SK-N-SH treated with all-trans-retinoic acid at 6 μM for 48 hours (cell line): ENCODE results near the gene CSNK2B.

Experiments used
- ATAC-seq: fragments of 200-7000 bp; cut with Tn5 transposase; 3 replicates; pipeline ENCODE4 v1.9.1; 2020; ENCODE audit warnings: mild to moderate bottlenecking, moderate library complexity
- ARNTL ChIP-seq: fragments of 450-650 bp; formaldehyde crosslinking; IDR thresholded peaks from 2 replicates; pipeline ENCODE4 v1.5.0; 2020; ENCODE audit warnings: low read depth, mild to moderate bottlenecking, moderate library complexity, borderline replicate concordance
- BACH2 ChIP-seq: fragments of 250-450 bp; sonication (Bioruptor Pico); IDR thresholded peaks from 2 replicates; pipeline ENCODE4 v1.9.0; 2021; ENCODE audit warnings: mild to moderate bottlenecking, borderline replicate concordance
- CREB5 ChIP-seq: fragments of 250-450 bp; sonication (Bioruptor Pico); IDR thresholded peaks from 2 replicates; pipeline ENCODE4 v1.5.1; 2020; ENCODE audit warnings: low read depth, mild to moderate bottlenecking, moderate library complexity
- CSDC2 ChIP-seq: fragments of 250-450 bp; sonication (Bioruptor Pico); IDR thresholded peaks from 2 replicates; pipeline ENCODE4 v1.5.0; 2020; ENCODE audit warnings: mild to moderate bottlenecking, moderate library complexity
- ESRRG ChIP-seq: fragments of 250-450 bp; sonication (Bioruptor Pico); IDR thresholded peaks from 2 replicates; pipeline ENCODE4 v1.6.1; 2021; ENCODE audit warnings: mild to moderate bottlenecking
- GLIS3 ChIP-seq: fragments of 250-450 bp; sonication (Bioruptor Pico); IDR thresholded peaks from 2 replicates; pipeline ENCODE4 v1.5.0; 2020; ENCODE audit warnings: mild to moderate bottlenecking, moderate library complexity
- ISL1 ChIP-seq: fragments of 250-450 bp; sonication (Bioruptor Pico); IDR thresholded peaks from 2 replicates; pipeline ENCODE4 v2.1.2; 2022; ENCODE audit warnings: mild to moderate bottlenecking, moderate library complexity
- PPARA ChIP-seq: fragments of 250-450 bp; sonication (Bioruptor Pico); IDR thresholded peaks from 2 replicates; pipeline ENCODE4 v1.5.0; 2020; ENCODE audit warnings: mild to moderate bottlenecking, borderline replicate concordance
- RARB ChIP-seq: fragments of 250-450 bp; sonication (Bioruptor Pico); IDR thresholded peaks from 2 replicates; pipeline ENCODE4 v1.8.0; 2021; ENCODE audit warnings: mild to moderate bottlenecking, moderate library complexity
- SNAI2 ChIP-seq: fragments of 250-450 bp; sonication (Bioruptor Pico); IDR thresholded peaks from 2 replicates; pipeline ENCODE4 v1.5.0; 2020; ENCODE audit warnings: mild to moderate bottlenecking, moderate library complexity
- TCF4 ChIP-seq: fragments of 250-450 bp; sonication (Bioruptor Pico); IDR thresholded peaks from 2 replicates; pipeline ENCODE4 v1.8.0; 2021; ENCODE audit warnings: mild to moderate bottlenecking, moderate library complexity, borderline replicate concordance
- TOX ChIP-seq: fragments of 250-450 bp; sonication (Bioruptor Pico); IDR thresholded peaks from 2 replicates; pipeline ENCODE4 v1.8.0; 2021; ENCODE audit warnings: mild to moderate bottlenecking, moderate library complexity, borderline replicate concordance
- ZC3H10 ChIP-seq: fragments of 250-450 bp; sonication (Bioruptor Pico); IDR thresholded peaks from 2 replicates; pipeline ENCODE4 v1.5.1; 2021; ENCODE audit warnings: mild to moderate bottlenecking, moderate library complexity
- ZFP3 ChIP-seq: fragments of 250-450 bp; sonication (Bioruptor Pico); IDR thresholded peaks from 2 replicates; pipeline ENCODE4 v1.5.0; 2020; ENCODE audit warnings: mild to moderate bottlenecking, moderate library complexity
- ZFP30 ChIP-seq: fragments of 450-650 bp; formaldehyde crosslinking; IDR thresholded peaks from 2 replicates; pipeline ENCODE4 v1.5.0; 2022; ENCODE audit warnings: mild to moderate bottlenecking, moderate library complexity
- ZNF565 ChIP-seq: fragments of 450-650 bp; formaldehyde crosslinking; conservative IDR thresholded peaks from 2 replicates; pipeline ENCODE4 v1.5.0; 2020; ENCODE audit warnings: low read depth, mild to moderate bottlenecking, moderate library complexity
- ZNF70 ChIP-seq: fragments of 450-650 bp; formaldehyde crosslinking; IDR thresholded peaks from 2 replicates; pipeline ENCODE4 v1.5.0; 2020; ENCODE audit warnings: mild to moderate bottlenecking, moderate library complexity
- ZNF8 ChIP-seq: fragments of 450-650 bp; formaldehyde crosslinking; IDR thresholded peaks from 2 replicates; pipeline ENCODE4 v1.5.0; 2020; ENCODE audit warnings: mild to moderate bottlenecking, moderate library complexity
- TF ChIP-seq, protein P1 (sequence below): fragments of 250-450 bp; sonication (Bioruptor Pico); IDR thresholded peaks from 2 replicates; pipeline ENCODE4 v1.5.0; 2020; ENCODE audit warnings: mild to moderate bottlenecking, moderate library complexity
- TF ChIP-seq, protein P2 (sequence below): fragments of 250-450 bp; sonication (Bioruptor Pico); IDR thresholded peaks from 2 replicates; pipeline ENCODE4 v1.8.0; 2020; ENCODE audit warnings: mild to moderate bottlenecking, moderate library complexity, borderline replicate concordance
- TF ChIP-seq, protein P3 (sequence below): fragments of 250-450 bp; sonication (Bioruptor Pico); IDR thresholded peaks from 2 replicates; pipeline ENCODE4 v1.5.1; 2021; ENCODE audit warnings: mild to moderate bottlenecking, moderate library complexity
- TF ChIP-seq, protein P4 (sequence below): fragments of 250-450 bp; sonication (Bioruptor Pico); IDR thresholded peaks from 2 replicates; pipeline ENCODE4 v1.8.0; 2021; ENCODE audit warnings: low read depth, mild to moderate bottlenecking, moderate library complexity, borderline replicate concordance

Gene CSNK2B

GRCh38 chr6:31690231-31691077, 24.6 kb downstream of the CSNK2B start:
- ATAC-seq, result no peak
- TF ChIP-seq BACH2 (CRISPR knock-in tag), result no peak
- no peak for TF ChIP-seq RARB (CRISPR knock-in tag)
- no peak for TF ChIP-seq ARNTL (CRISPR knock-in tag)
- TF ChIP-seq, all 23 proteins: peak for 0

- no peak for ATAC-seq
- no peak for TF ChIP-seq ARNTL (CRISPR knock-in tag)
- no peak for TF ChIP-seq CSDC2 (CRISPR knock-in tag)
- no peak for TF ChIP-seq GLIS3 (CRISPR knock-in tag)
- TF ChIP-seq SNAI2, result no peak
- TF ChIP-seq, protein P1, sequence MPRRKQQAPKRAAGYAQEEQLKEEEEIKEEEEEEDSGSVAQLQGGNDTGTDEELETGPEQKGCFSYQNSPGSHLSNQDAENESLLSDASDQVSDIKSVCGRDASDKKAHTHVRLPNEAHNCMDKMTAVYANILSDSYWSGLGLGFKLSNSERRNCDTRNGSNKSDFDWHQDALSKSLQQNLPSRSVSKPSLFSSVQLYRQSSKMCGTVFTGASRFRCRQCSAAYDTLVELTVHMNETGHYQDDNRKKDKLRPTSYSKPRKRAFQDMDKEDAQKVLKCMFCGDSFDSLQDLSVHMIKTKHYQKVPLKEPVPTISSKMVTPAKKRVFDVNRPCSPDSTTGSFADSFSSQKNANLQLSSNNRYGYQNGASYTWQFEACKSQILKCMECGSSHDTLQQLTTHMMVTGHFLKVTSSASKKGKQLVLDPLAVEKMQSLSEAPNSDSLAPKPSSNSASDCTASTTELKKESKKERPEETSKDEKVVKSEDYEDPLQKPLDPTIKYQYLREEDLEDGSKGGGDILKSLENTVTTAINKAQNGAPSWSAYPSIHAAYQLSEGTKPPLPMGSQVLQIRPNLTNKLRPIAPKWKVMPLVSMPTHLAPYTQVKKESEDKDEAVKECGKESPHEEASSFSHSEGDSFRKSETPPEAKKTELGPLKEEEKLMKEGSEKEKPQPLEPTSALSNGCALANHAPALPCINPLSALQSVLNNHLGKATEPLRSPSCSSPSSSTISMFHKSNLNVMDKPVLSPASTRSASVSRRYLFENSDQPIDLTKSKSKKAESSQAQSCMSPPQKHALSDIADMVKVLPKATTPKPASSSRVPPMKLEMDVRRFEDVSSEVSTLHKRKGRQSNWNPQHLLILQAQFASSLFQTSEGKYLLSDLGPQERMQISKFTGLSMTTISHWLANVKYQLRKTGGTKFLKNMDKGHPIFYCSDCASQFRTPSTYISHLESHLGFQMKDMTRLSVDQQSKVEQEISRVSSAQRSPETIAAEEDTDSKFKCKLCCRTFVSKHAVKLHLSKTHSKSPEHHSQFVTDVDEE (CRISPR knock-in tag), result no peak
- TF ChIP-seq ZNF8 (CRISPR knock-in tag), result no peak
- no peak for TF ChIP-seq ZFP3 (CRISPR knock-in tag)
- TF ChIP-seq ESRRG, result no peak
- no peak for TF ChIP-seq ZC3H10 (CRISPR knock-in tag)
- TF ChIP-seq CREB5 (CRISPR knock-in tag), result no peak
- TF ChIP-seq, protein P2, sequence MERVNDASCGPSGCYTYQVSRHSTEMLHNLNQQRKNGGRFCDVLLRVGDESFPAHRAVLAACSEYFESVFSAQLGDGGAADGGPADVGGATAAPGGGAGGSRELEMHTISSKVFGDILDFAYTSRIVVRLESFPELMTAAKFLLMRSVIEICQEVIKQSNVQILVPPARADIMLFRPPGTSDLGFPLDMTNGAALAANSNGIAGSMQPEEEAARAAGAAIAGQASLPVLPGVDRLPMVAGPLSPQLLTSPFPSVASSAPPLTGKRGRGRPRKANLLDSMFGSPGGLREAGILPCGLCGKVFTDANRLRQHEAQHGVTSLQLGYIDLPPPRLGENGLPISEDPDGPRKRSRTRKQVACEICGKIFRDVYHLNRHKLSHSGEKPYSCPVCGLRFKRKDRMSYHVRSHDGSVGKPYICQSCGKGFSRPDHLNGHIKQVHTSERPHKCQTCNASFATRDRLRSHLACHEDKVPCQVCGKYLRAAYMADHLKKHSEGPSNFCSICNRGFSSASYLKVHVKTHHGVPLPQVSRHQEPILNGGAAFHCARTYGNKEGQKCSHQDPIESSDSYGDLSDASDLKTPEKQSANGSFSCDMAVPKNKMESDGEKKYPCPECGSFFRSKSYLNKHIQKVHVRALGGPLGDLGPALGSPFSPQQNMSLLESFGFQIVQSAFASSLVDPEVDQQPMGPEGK, result no peak
- no peak for TF ChIP-seq TCF4 (CRISPR knock-in tag)
- TF ChIP-seq, protein P3, sequence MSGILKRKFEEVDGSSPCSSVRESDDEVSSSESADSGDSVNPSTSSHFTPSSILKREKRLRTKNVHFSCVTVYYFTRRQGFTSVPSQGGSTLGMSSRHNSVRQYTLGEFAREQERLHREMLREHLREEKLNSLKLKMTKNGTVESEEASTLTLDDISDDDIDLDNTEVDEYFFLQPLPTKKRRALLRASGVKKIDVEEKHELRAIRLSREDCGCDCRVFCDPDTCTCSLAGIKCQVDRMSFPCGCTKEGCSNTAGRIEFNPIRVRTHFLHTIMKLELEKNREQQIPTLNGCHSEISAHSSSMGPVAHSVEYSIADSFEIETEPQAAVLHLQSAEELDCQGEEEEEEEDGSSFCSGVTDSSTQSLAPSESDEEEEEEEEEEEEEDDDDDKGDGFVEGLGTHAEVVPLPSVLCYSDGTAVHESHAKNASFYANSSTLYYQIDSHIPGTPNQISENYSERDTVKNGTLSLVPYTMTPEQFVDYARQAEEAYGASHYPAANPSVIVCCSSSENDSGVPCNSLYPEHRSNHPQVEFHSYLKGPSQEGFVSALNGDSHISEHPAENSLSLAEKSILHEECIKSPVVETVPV (CRISPR knock-in tag), result no peak
- TF ChIP-seq ISL1 (CRISPR knock-in tag), result no peak
- TF ChIP-seq TOX, result no peak
Measured at GRCh38 chr6:31691078-31691463, 25.2 kb downstream of the CSNK2B start.

DNA sequence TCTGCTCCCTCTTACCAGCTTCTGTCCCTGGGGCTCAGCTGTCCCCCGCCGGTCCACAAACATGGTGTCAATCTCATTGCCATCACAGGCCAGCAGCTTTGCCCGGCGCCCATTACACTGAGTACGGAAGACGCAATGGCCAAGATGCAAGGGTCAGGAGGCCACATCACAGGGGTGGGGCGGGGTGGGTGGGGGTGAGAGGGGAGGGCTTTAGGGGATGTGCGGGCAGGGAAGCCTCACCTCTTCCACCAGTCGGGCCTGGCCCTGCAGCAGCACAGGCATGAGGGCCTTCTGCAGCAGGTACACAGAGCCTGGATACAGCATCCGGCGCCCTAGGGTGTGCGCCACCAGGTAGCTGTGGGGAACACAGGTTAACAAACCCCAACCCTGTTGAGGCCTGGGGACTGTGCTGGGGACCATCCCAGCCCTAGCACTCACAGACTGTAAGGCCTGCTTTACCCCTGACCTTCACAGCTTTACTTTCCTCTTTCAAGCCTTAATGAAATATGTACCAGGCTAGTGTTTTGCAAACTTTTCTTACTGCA, 25.8 kb downstream of the CSNK2B start:
- no peak for ATAC-seq
- TF ChIP-seq ZC3H10 (CRISPR knock-in tag) (no peak), ZNF70 (no peak), ZFP30 (CRISPR knock-in tag) (no peak), PPARA (no peak), SNAI2 (no peak), BACH2 (CRISPR knock-in tag) (no peak), TOX (no peak), ZNF565 (no peak), TCF4 (CRISPR knock-in tag) (no peak)
- TF ChIP-seq, protein P3 (CRISPR knock-in tag), result no peak
- TF ChIP-seq, protein P4, sequence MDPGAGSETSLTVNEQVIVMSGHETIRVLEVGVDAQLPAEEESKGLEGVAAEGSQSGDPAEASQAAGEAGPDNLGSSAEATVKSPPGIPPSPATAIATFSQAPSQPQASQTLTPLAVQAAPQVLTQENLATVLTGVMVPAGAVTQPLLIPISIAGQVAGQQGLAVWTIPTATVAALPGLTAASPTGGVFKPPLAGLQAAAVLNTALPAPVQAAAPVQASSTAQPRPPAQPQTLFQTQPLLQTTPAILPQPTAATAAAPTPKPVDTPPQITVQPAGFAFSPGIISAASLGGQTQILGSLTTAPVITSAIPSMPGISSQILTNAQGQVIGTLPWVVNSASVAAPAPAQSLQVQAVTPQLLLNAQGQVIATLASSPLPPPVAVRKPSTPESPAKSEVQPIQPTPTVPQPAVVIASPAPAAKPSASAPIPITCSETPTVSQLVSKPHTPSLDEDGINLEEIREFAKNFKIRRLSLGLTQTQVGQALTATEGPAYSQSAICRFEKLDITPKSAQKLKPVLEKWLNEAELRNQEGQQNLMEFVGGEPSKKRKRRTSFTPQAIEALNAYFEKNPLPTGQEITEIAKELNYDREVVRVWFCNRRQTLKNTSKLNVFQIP (CRISPR knock-in tag), result no peak
